PC-9 (cell line): ENCODE results near the gene TAGAP. TPM values are rescaled to one million over a fixed set of nuclear protein-coding genes. Genes with fewer than 3 reads are reported as not detected.
"Not testable (repeated sequence)": the region's sequence is repeated elsewhere in the genome, so short reads cannot be mapped to it uniquely, and the experiment has no call there.

Source experiments
- BruUV-seq: library from RNA; stranded (reverse); fragments of 400-500 nt; replicated peaks from 2 replicates; lab custom pipeline; 2021; lab: Mats Ljungman, UMichigan
- CTCF ChIA-PET: fragments of 300-600 bp; sonication (Branson Sonifier 250); formaldehyde crosslinking; loops from one replicate; lab custom pipeline; 2022; ENCODE audit warnings: antibody characterized with exemption; lab: Charles Lee
- POLR2A ChIA-PET: fragments of 300-600 bp; sonication (Branson Sonifier 250); formaldehyde crosslinking; loops from one replicate; lab custom pipeline; 2022; ENCODE audit warnings: antibody characterized with exemption; ENCODE audit not compliant: unreplicated experiment; lab: Charles Lee
- DNase-seq, 2 experiments: peaks; one replicate each; pipeline versions ENCODE4 v3.0.0 to v3.0.0-alpha.2; 2015 to 2022; ENCODE audit warnings: mixed read lengths in 1 of 2
- H2AFZ ChIP-seq: fragments of 200-600 bp; sonication (generic); 2 replicates; pipeline ENCODE4 v1.8.1; 2017; ENCODE audit warnings: antibody characterized with exemption
- H3F3A ChIP-seq: fragments of 200-600 bp; sonication (generic); 2 replicates; pipeline ENCODE4 v1.8.1; 2017; ENCODE audit warnings: antibody characterized with exemption, mild to moderate bottlenecking, low read depth; ENCODE audit not compliant: insufficient read depth
- H3K27ac ChIP-seq: fragments of 200-600 bp; sonication (generic); 2 replicates; pipeline ENCODE4 v1.6.1; 2016; ENCODE audit warnings: mixed run types
- H3K27me3 ChIP-seq: fragments of 200-600 bp; sonication (generic); 2 replicates; pipeline ENCODE4 v1.6.1; 2016; ENCODE audit warnings: low read depth, mixed run types; ENCODE audit not compliant: insufficient read depth
- H3K36me3 ChIP-seq: fragments of 200-600 bp; sonication (generic); 2 replicates; pipeline ENCODE4 v1.6.1; 2016; ENCODE audit warnings: low read depth, mixed run types
- H3K4me1 ChIP-seq: fragments of 200-600 bp; sonication (generic); replicated peaks from 2 replicates; pipeline ENCODE4 v1.6.1; 2016; ENCODE audit warnings: mixed run types; ENCODE audit not compliant: insufficient read depth
- H3K4me2 ChIP-seq: fragments of 200-600 bp; sonication (generic); 2 replicates; pipeline ENCODE4 v1.6.1; 2017; ENCODE audit warnings: mixed run types
- H3K4me3 ChIP-seq: fragments of 200-600 bp; sonication (generic); 2 replicates; pipeline ENCODE4 v1.6.1; 2016; ENCODE audit warnings: mixed run types
- H3K79me2 ChIP-seq: fragments of 200-600 bp; sonication (generic); 2 replicates; pipeline ENCODE4 v1.6.1; 2017; ENCODE audit warnings: low read depth, mixed run types
- H3K9me2 ChIP-seq: fragments of 200-600 bp; sonication (generic); 2 replicates; pipeline ENCODE4 v1.8.1; 2017; ENCODE audit warnings: mild to moderate bottlenecking; ENCODE audit not compliant: insufficient read depth
- H3K9me3 ChIP-seq: fragments of 200-600 bp; sonication (generic); 2 replicates; pipeline ENCODE4 v1.8.1; 2016; ENCODE audit warnings: low read depth; ENCODE audit not compliant: insufficient read depth
- H4K20me1 ChIP-seq: fragments of 200-600 bp; sonication (generic); 2 replicates; pipeline ENCODE4 v1.8.1; 2017; ENCODE audit not compliant: insufficient read depth
- CTCF ChIP-seq: fragments of 200-600 bp; sonication (generic); conservative IDR thresholded peaks from 2 replicates; pipeline ENCODE4 v1.6.1; 2017; ENCODE audit warnings: mixed run types, antibody characterized with exemption, mild to moderate bottlenecking, moderate library complexity
- EZH2 ChIP-seq: fragments of 200-600 bp; sonication (generic); IDR thresholded peaks from 2 replicates; pipeline ENCODE4 v1.8.0; 2017; ENCODE audit warnings: antibody characterized with exemption, low read depth
- intact Hi-C: fragments of 100-400 bp; cut with micrococcal nuclease; formaldehyde crosslinking; loops from one replicate; pipeline ENCODE4 v1.10.0; 2022; ENCODE audit not compliant: unreplicated experiment
- total RNA-seq: library from RNA; stranded (reverse); gene quantifications from 2 replicates; pipeline ENCODE4 v1.2.3, GENCODE V29; 2021

Gene TAGAP
- total RNA-seq, 1 experiment from 2014 or later = not detected

GRCh38 chr6:159033160-159034049 is 11.4 kb downstream of the TAGAP start:
- BruUV-seq = no TSS peak
- ChIA-PET POLR2A (no interaction called here), CTCF (no interaction called here)
- no peaks in the 10 kb centered on the region for H3K79me2 ChIP-seq
- DNase-seq = no peak
- H3K4me1 ChIP-seq = no peaks in the 10 kb centered on the region
- no peaks in the 10 kb centered on the region for H3K27me3 ChIP-seq
- H2AFZ ChIP-seq = no peak overlapping the region
- no peaks in the 10 kb centered on the region for H3K9me2 ChIP-seq
- no peaks in the 10 kb centered on the region for H4K20me1 ChIP-seq
- H3K27ac ChIP-seq = no peak overlapping the region
- H3K9me3 ChIP-seq = no peaks in the 10 kb centered on the region
- intact Hi-C loops = no loop called here
- TF ChIP-seq CTCF (no peak), EZH2 (no peak)
- no peaks in the 10 kb centered on the region for H3F3A ChIP-seq
- no peaks in the 10 kb centered on the region for H3K36me3 ChIP-seq
- no peak overlapping the region for H3K4me3 ChIP-seq
- H3K4me2 ChIP-seq = no peak overlapping the region

- Histone ChIP-seq H3K27me3 (no peaks in the 10 kb centered on the region), H3F3A (no peaks in the 10 kb centered on the region), H3K4me2 (no peak overlapping the region), H4K20me1 (no peaks in the 10 kb centered on the region), H3K79me2 (no peaks in the 10 kb centered on the region), H2AFZ (no peak overlapping the region), H3K27ac (no peak overlapping the region), H3K4me3 (no peak overlapping the region), H3K36me3 (no peaks in the 10 kb centered on the region), H3K4me1 (no peaks in the 10 kb centered on the region), H3K9me3 (0 out of 2 replicates have a peak, but pooled peaks cover 3% of the 10 kb centered on the region), H3K9me2 (no peaks in the 10 kb centered on the region)
- TF ChIP-seq EZH2 (no peak), CTCF (no peak)
- intact Hi-C loops = no loop called here
- no peak for DNase-seq
- BruUV-seq = no TSS peak
- ChIA-PET CTCF (no interaction called here), POLR2A (no interaction called here)
These were observed 12.9 kb downstream of the TAGAP start for GRCh38 chr6:159031846-159032245.

GRCh38 chr6:159030168-159030567 is 14.6 kb downstream of the TAGAP start:
- Histone ChIP-seq H3K27ac (no peak overlapping the region), H3K36me3 (no peaks in the 10 kb centered on the region), H3F3A (no peaks in the 10 kb centered on the region), H3K27me3 (no peaks in the 10 kb centered on the region), H3K4me2 (no peak overlapping the region), H3K9me2 (no peaks in the 10 kb centered on the region), H2AFZ (no peak overlapping the region), H3K4me3 (no peak overlapping the region), H3K79me2 (no peaks in the 10 kb centered on the region), H3K4me1 (no peaks in the 10 kb centered on the region), H4K20me1 (no peaks in the 10 kb centered on the region), H3K9me3 (peaks cover 3% of the 10 kb centered on the region; the same call in 1 of the 2 replicates)
- POLR2A ChIA-PET = no interaction called here
- DNase-seq = no peak
- intact Hi-C loops = no loop called here
- TF ChIP-seq EZH2 (no peak), CTCF (no peak)
- CTCF ChIA-PET = no interaction called here
- BruUV-seq = no TSS peak

- H2AFZ ChIP-seq, H3K36me3 ChIP-seq, H3K9me2 ChIP-seq, POLR2A ChIA-PET, H3K4me2 ChIP-seq, H3K79me2 ChIP-seq, intact Hi-C loops, DNase-seq, H4K20me1 ChIP-seq, H3K4me3 ChIP-seq, CTCF ChIA-PET, H3K27ac ChIP-seq, H3K4me1 ChIP-seq, H3K27me3 ChIP-seq, H3F3A ChIP-seq, BruUV-seq: not testable (repeated sequence)
- peaks cover 15% of the 10 kb centered on the region; the same call in 1 of the 2 replicates for H3K9me3 ChIP-seq
These were observed 19.6 kb downstream of the TAGAP start for GRCh38 chr6:159025224-159025623.
